Caco-2 (cell line): ENCODE data around the gene MLIP. TPM values are rescaled to one million over a fixed set of nuclear protein-coding genes. Genes with fewer than 3 reads are reported as not detected.

Experiments used
- BruUV-seq: library from RNA; stranded (reverse); fragments of 400-500 nt; replicated peaks from 2 replicates; lab custom pipeline; 2021; lab: Mats Ljungman, UMichigan
- CTCF ChIA-PET: fragments of 300-600 bp; sonication (Branson Sonifier 250); formaldehyde crosslinking; loops from one replicate; lab custom pipeline; 2022; ENCODE audit warnings: antibody characterized with exemption; lab: Charles Lee
- POLR2A ChIA-PET: fragments of 300-600 bp; sonication (Branson Sonifier 250); formaldehyde crosslinking; loops from one replicate; lab custom pipeline; 2022; ENCODE audit warnings: antibody characterized with exemption; lab: Charles Lee
- DNase-seq, 2 experiments: peaks; one replicate each; pipeline versions ENCODE4 v3.0.0 to v3.0.0-alpha.2; 2020 to 2022
- H3K27me3 ChIP-seq: replicated peaks from 2 replicates; pipeline ENCODE4 v1.6.0; 2011; ENCODE audit warnings: low read length; ENCODE audit not compliant: control insufficient read depth, insufficient read depth
- H3K36me3 ChIP-seq: 2 replicates; pipeline ENCODE4 v1.5.1; 2011; ENCODE audit warnings: low read length; ENCODE audit not compliant: control insufficient read depth, insufficient read depth
- H3K4me1 ChIP-seq: fragments of 250-450 bp; sonication (Bioruptor Pico); 2 replicates; pipeline ENCODE4 v1.5.1; 2020; ENCODE audit warnings: mild to moderate bottlenecking
- H3K4me3 ChIP-seq: 2 replicates; pipeline ENCODE4 v1.5.1; 2011; ENCODE audit warnings: low read depth, mild to moderate bottlenecking, control low read depth, low read length
- H3K9me3 ChIP-seq: fragments of 250-450 bp; sonication (Bioruptor Pico); 2 replicates; pipeline ENCODE4 v1.5.1; 2020; ENCODE audit warnings: mild to moderate bottlenecking, moderate library complexity
- H3K27ac Mint-ChIP-seq: one replicate; pipeline ENCODE4 v1.8.0; 2022; ENCODE audit warnings: mixed read lengths; ENCODE audit not compliant: unreplicated experiment
- H3K27me3 Mint-ChIP-seq: one replicate; pipeline ENCODE4 v1.8.0; 2022; ENCODE audit warnings: mixed read lengths; ENCODE audit not compliant: insufficient read depth, unreplicated experiment
- H3K36me3 Mint-ChIP-seq: one replicate; pipeline ENCODE4 v1.8.0; 2022; ENCODE audit warnings: mild to moderate bottlenecking, mixed read lengths; ENCODE audit not compliant: insufficient read depth, unreplicated experiment
- H3K4me1 Mint-ChIP-seq: one replicate; pipeline ENCODE4 v1.8.0; 2022; ENCODE audit warnings: low read depth, mixed read lengths; ENCODE audit not compliant: unreplicated experiment
- H3K4me3 Mint-ChIP-seq: one replicate; pipeline ENCODE4 v1.8.0; 2022; ENCODE audit warnings: mild to moderate bottlenecking, moderate library complexity, mixed read lengths; ENCODE audit not compliant: unreplicated experiment
- H3K9me3 Mint-ChIP-seq: one replicate; pipeline ENCODE4 v1.8.0; 2022; ENCODE audit warnings: mixed read lengths; ENCODE audit not compliant: unreplicated experiment
- intact Hi-C: fragments of 100-400 bp; cut with micrococcal nuclease; formaldehyde crosslinking; loops from one replicate; pipeline ENCODE4 v1.10.0; 2022; ENCODE audit not compliant: unreplicated experiment
- total RNA-seq: library from RNA; stranded (reverse); gene quantifications from 2 replicates; pipeline ENCODE4 v1.2.3, GENCODE V29; 2022
- TF ChIP-seq, protein P1 (sequence below), 2 experiments: fragments of 200-600 bp in 1 of 2; IDR thresholded peaks; 1 replicate in 1 of 2; 2 replicates in 1 of 2; pipeline versions ENCODE4 v1.5.1 to v1.8.0; 2011 to 2022; ENCODE audit warnings: antibody characterized with exemption in 1 of 2, control low read depth in 1 of 2, inconsistent platforms in 1 of 2, low read depth in 1 of 2, low read length in 1 of 2, mild to moderate bottlenecking in 1 of 2, moderate library complexity in 1 of 2; ENCODE audit not compliant: insufficient read depth in 1 of 2, severe bottlenecking in 1 of 2, unreplicated experiment in 1 of 2

Gene MLIP
- total RNA-seq, 1 experiment from 2014 or later: 0.88 TPM

DNA sequence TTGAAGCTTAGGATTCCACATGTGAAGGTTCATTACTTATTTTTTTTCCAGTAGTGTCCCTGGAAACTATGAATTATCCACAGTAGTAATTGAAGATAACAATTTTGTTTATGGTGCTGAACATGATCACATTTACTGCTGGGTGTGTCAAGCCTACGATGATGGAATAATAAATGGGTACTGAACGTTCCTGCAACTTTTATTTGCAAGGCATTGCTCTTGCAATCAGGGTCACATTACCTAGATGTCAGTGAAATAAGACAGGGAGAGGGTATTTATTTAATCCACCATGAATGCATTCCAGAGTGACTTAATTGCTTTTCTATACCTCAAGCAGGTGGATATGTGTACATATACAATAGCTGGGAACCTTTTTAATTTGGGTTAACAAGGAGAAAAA lies 27.0 kb upstream of the MLIP start:
- H3K4me3 Mint-ChIP-seq: no peak overlapping the region
- CTCF ChIA-PET: no interaction called here

DNA sequence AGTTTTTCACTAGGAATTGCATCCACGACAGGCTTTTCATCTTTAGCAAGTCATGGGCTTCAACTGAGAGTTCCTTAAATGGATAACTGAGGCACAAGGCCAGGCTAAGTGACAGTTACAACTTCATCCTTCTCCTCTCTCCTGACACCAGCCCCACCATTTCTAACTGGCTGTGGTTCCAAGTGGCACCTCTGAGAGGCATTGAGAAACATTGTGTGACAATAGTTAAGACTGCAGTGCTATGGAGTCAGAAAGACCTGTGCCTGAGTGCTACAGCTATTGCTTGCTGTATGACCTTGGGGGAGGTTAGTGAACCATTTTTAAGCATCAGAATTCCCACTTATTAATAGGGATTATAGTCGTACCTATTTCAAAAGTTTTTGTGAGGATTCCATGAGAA lies 26.2 kb upstream of the MLIP start:
- TF ChIP-seq, protein P1, sequence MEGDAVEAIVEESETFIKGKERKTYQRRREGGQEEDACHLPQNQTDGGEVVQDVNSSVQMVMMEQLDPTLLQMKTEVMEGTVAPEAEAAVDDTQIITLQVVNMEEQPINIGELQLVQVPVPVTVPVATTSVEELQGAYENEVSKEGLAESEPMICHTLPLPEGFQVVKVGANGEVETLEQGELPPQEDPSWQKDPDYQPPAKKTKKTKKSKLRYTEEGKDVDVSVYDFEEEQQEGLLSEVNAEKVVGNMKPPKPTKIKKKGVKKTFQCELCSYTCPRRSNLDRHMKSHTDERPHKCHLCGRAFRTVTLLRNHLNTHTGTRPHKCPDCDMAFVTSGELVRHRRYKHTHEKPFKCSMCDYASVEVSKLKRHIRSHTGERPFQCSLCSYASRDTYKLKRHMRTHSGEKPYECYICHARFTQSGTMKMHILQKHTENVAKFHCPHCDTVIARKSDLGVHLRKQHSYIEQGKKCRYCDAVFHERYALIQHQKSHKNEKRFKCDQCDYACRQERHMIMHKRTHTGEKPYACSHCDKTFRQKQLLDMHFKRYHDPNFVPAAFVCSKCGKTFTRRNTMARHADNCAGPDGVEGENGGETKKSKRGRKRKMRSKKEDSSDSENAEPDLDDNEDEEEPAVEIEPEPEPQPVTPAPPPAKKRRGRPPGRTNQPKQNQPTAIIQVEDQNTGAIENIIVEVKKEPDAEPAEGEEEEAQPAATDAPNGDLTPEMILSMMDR (IDR thresholded peaks at IDR 0.05; ENCODE audit: insufficient read depth in 1 of 2, low read depth in 1 of 2, low read length in 1 of 2, severe bottlenecking in 1 of 2, unreplicated experiment in 1 of 2): no peak
- Histone ChIP-seq H3K27me3 (no peaks in the 10 kb centered on the region), H3K36me3 (no peaks in the 10 kb centered on the region), H3K4me1 (peaks cover 8% of the 10 kb centered on the region), H3K4me3 (no peak overlapping the region), H3K9me3 (no peaks in the 10 kb centered on the region)
- no peak for DNase-seq
- ChIA-PET POLR2A (no interaction called here), CTCF (no interaction called here)
- intact Hi-C loops: no loop called here
- H3K9me3 Mint-ChIP-seq: no peaks in the 10 kb centered on the region
- H3K4me3 Mint-ChIP-seq: no peak overlapping the region
- no TSS peak for BruUV-seq
- no peaks in the 10 kb centered on the region for H3K27me3 Mint-ChIP-seq
- H3K4me1 Mint-ChIP-seq: peaks cover 4% of the 10 kb centered on the region
- no peak overlapping the region for H3K27ac Mint-ChIP-seq
- no peaks in the 10 kb centered on the region for H3K36me3 Mint-ChIP-seq

More for the DNA sequence above, 27.0 kb upstream of the MLIP start:
- H3K27me3 ChIP-seq: no peaks in the 10 kb centered on the region
- DNase-seq: no peak
- H3K36me3 Mint-ChIP-seq: no peaks in the 10 kb centered on the region
- H3K36me3 ChIP-seq: no peaks in the 10 kb centered on the region
- peaks cover 4% of the 10 kb centered on the region for H3K4me1 Mint-ChIP-seq
- H3K4me3 ChIP-seq: no peak overlapping the region
- H3K4me1 ChIP-seq: peaks cover 8% of the 10 kb centered on the region
- no peaks in the 10 kb centered on the region for H3K27me3 Mint-ChIP-seq
- H3K9me3 Mint-ChIP-seq: no peaks in the 10 kb centered on the region
- TF ChIP-seq, protein P1 (IDR thresholded peaks at IDR 0.05; ENCODE audit: insufficient read depth in 1 of 2, low read depth in 1 of 2, low read length in 1 of 2, severe bottlenecking in 1 of 2, unreplicated experiment in 1 of 2): no peak
- BruUV-seq: no TSS peak
- POLR2A ChIA-PET: no interaction called here
- H3K27ac Mint-ChIP-seq: no peak overlapping the region
- no peaks in the 10 kb centered on the region for H3K9me3 ChIP-seq
- intact Hi-C loops: no loop called here

DNA sequence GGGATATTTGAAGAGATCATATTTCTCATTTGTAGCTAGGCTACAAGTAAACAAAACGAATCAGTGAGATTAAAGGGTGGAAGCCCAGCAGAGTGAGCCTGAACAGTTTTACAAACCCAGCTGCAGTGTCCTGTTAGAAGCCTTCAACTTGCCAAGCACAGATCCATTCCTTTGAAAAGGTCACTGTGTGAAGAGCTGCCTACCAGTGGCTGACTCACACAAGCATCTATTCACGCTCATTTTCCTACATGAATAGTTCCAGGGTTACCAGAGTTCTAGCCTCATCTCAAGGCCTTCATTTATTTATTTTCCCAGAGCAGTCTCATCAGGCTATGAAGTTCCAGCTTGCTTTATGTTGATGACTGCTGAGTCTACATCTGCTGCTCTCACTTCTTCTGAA lies 25.7 kb upstream of the MLIP start:
- H3K4me1 Mint-ChIP-seq: peaks cover 4% of the 10 kb centered on the region
- H3K4me3 Mint-ChIP-seq: no peak overlapping the region

More for the DNA sequence above, 25.7 kb upstream of the MLIP start:
- Histone ChIP-seq H3K4me3 (no peak overlapping the region), H3K27me3 (no peaks in the 10 kb centered on the region), H3K36me3 (no peaks in the 10 kb centered on the region), H3K9me3 (no peaks in the 10 kb centered on the region), H3K4me1 (peaks cover 8% of the 10 kb centered on the region)
- Mint-ChIP-seq H3K27ac (no peak overlapping the region), H3K27me3 (no peaks in the 10 kb centered on the region), H3K9me3 (no peaks in the 10 kb centered on the region), H3K36me3 (no peaks in the 10 kb centered on the region)
- DNase-seq: no peak
- intact Hi-C loops: no loop called here
- no TSS peak for BruUV-seq
- CTCF ChIA-PET: no interaction called here
- TF ChIP-seq, protein P1 (IDR thresholded peaks at IDR 0.05; ENCODE audit: insufficient read depth in 1 of 2, low read depth in 1 of 2, low read length in 1 of 2, severe bottlenecking in 1 of 2, unreplicated experiment in 1 of 2): no peak
- POLR2A ChIA-PET: no interaction called here
